SU-DHL-6 (cell line): ENCODE data around the gene COPE.
"Not testable (repeated sequence)": the region's sequence is repeated elsewhere in the genome, so short reads cannot be mapped to it uniquely, and the experiment has no call there.

Source experiments
- H2AFZ ChIP-seq: fragments of 200-600 bp; sonication (generic); 2 replicates; pipeline ENCODE4 v1.6.1; 2014; ENCODE audit warnings: low read depth, mild to moderate bottlenecking, moderate library complexity, mixed read lengths, antibody characterized with exemption, low read length; ENCODE audit not compliant: severe bottlenecking
- H3F3A ChIP-seq: fragments of 200-600 bp; shearing (Covaris generic); 2 replicates; pipeline ENCODE4 v1.6.0; 2016; ENCODE audit warnings: antibody characterized with exemption, mild to moderate bottlenecking; ENCODE audit not compliant: insufficient read depth
- H3K27ac ChIP-seq: fragments of 200-600 bp; sonication (generic); 2 replicates; pipeline ENCODE4 v1.5.1; 2016; ENCODE audit warnings: low read depth, mild to moderate bottlenecking, low read length, moderate library complexity, mixed read lengths
- H3K27me3 ChIP-seq: fragments of 200-600 bp; sonication (generic), shearing (Covaris generic); 2 replicates; pipeline ENCODE4 v1.6.0; 2014; ENCODE audit warnings: mild to moderate bottlenecking, low read length
- H3K36me3 ChIP-seq: fragments of 200-600 bp; sonication (generic); 2 replicates; pipeline ENCODE4 v1.6.1; 2014; ENCODE audit warnings: mild to moderate bottlenecking, low read length, mixed read lengths
- H3K4me2 ChIP-seq: fragments of 300-600, 200-600 bp; shearing (Covaris generic), sonication (generic); 2 replicates; pipeline ENCODE4 v1.6.0; 2014; ENCODE audit warnings: low read length, low read depth, mild to moderate bottlenecking; ENCODE audit not compliant: poor library complexity, severe bottlenecking
- H3K4me3 ChIP-seq: fragments of 200-600 bp; sonication (generic); 2 replicates; pipeline ENCODE4 v1.5.1; 2014; ENCODE audit warnings: antibody characterized with exemption, low read length, mild to moderate bottlenecking, mixed read lengths; ENCODE audit not compliant: insufficient read depth, poor library complexity, severe bottlenecking
- H3K79me2 ChIP-seq: fragments of 200-600 bp; sonication (generic); 2 replicates; pipeline ENCODE4 v1.6.1; 2014; ENCODE audit warnings: mild to moderate bottlenecking, low read length, moderate library complexity; ENCODE audit not compliant: insufficient read depth
- H3K9ac ChIP-seq: fragments of 200-600 bp; sonication (generic); 2 replicates; pipeline ENCODE4 v1.7.0; 2014; ENCODE audit warnings: mild to moderate bottlenecking, low read length
- H3K9me2 ChIP-seq: fragments of 200-600 bp; sonication (generic); replicated peaks from 2 replicates; pipeline ENCODE4 v1.6.1; 2014; ENCODE audit warnings: low read length; ENCODE audit not compliant: insufficient read depth
- H3K9me3 ChIP-seq: fragments of 200-600 bp; sonication (generic); 2 replicates; pipeline ENCODE4 v1.6.1; 2014; ENCODE audit warnings: low read length, mixed read lengths; ENCODE audit not compliant: insufficient read depth
- H4K20me1 ChIP-seq: fragments of 200-600 bp; sonication (generic); 2 replicates; pipeline ENCODE4 v1.6.1; 2014; ENCODE audit warnings: low read depth, mild to moderate bottlenecking, antibody characterized with exemption, low read length, moderate library complexity, mixed read lengths
- CTCF ChIP-seq: fragments of 200-600 bp; sonication (generic); IDR thresholded peaks from one replicate; pipeline ENCODE4 v1.5.1; 2017; ENCODE audit warnings: antibody characterized with exemption, mild to moderate bottlenecking, low read length, moderate library complexity; ENCODE audit not compliant: insufficient read depth, poor library complexity, severe bottlenecking
- EZH2phosphoT487 ChIP-seq: fragments of 200-600 bp; sonication (generic), shearing (Covaris generic); conservative IDR thresholded peaks from 2 replicates; pipeline ENCODE4 v1.6.1; 2018; ENCODE audit warnings: mild to moderate bottlenecking, antibody characterized with exemption, low read length, moderate library complexity, mixed read lengths

Gene COPE

GRCh38 chr19:18919900-18920214 is 670 bp upstream of the COPE start:
- Histone ChIP-seq H3K9ac (peak overlapping the region; percentile 76), H3K79me2 (peaks cover 56% of the 10 kb centered on the region), H2AFZ (no peak overlapping the region), H3K9me2 (no peaks in the 10 kb centered on the region), H3K27me3 (no peaks in the 10 kb centered on the region), H3F3A (peaks cover 6% of the 10 kb centered on the region; the same call in 1 of the 2 replicates), H4K20me1 (no peaks in the 10 kb centered on the region; the same call in 1 of the 2 replicates), H3K4me2 (peak overlapping the region; percentile 72), H3K9me3 (no peaks in the 10 kb centered on the region), H3K4me3 (peak overlapping the region; percentile 91), H3K27ac (no peak overlapping the region), H3K36me3 (no peaks in the 10 kb centered on the region)
- TF ChIP-seq CTCF (no peak), EZH2phosphoT487 (no peak)

GRCh38 chr19:18917593-18917992 is 1.6 kb downstream of the COPE start:
- H3K4me3 ChIP-seq, H4K20me1 ChIP-seq, H3K27me3 ChIP-seq, H3K9me2 ChIP-seq, H2AFZ ChIP-seq, H3K9me3 ChIP-seq, H3K27ac ChIP-seq, H3F3A ChIP-seq, H3K36me3 ChIP-seq: not testable (repeated sequence)
- Histone ChIP-seq H3K9ac (0 out of 2 replicates have a peak overlapping the region, but pooled peaks have one; percentile 13), H3K79me2 (peaks cover 69% of the 10 kb centered on the region), H3K4me2 (peak overlapping the region; percentile 89)

GRCh38 chr19:18915639-18916038 is 3.5 kb downstream of the COPE start:
- Histone ChIP-seq H3K9me2 (no peaks in the 10 kb centered on the region), H3K9ac (no peak overlapping the region), H3K79me2 (peaks cover 59% of the 10 kb centered on the region), H3K36me3 (no peaks in the 10 kb centered on the region), H3K27ac (no peak overlapping the region), H3K9me3 (no peaks in the 10 kb centered on the region), H4K20me1 (peaks cover 5% of the 10 kb centered on the region; the same call in 1 of the 2 replicates), H3K4me2 (no peak overlapping the region), H2AFZ (no peak overlapping the region), H3F3A (peaks cover 6% of the 10 kb centered on the region; the same call in 1 of the 2 replicates), H3K4me3 (no peak overlapping the region), H3K27me3 (no peaks in the 10 kb centered on the region)
- TF ChIP-seq EZH2phosphoT487 (no peak), CTCF (no peak)

GRCh38 chr19:18913466-18913865 is 5.7 kb downstream of the COPE start:
- Histone ChIP-seq H3K27ac (no peak overlapping the region), H3K4me3 (no peak overlapping the region), H3K79me2 (peaks cover 44% of the 10 kb centered on the region), H3F3A (0 out of 2 replicates have a peak, but pooled peaks cover under 1% of the 10 kb centered on the region), H4K20me1 (peaks cover 5% of the 10 kb centered on the region; the same call in 1 of the 2 replicates), H3K9me2 (no peaks in the 10 kb centered on the region), H3K36me3 (no peaks in the 10 kb centered on the region), H3K9me3 (no peaks in the 10 kb centered on the region), H3K4me2 (no peak overlapping the region), H3K9ac (no peak overlapping the region), H3K27me3 (no peaks in the 10 kb centered on the region), H2AFZ (no peak overlapping the region)
- no peak for TF ChIP-seq CTCF
- TF ChIP-seq EZH2phosphoT487: no peak
